ENCODE data around the gene ADGRD1.

ADGRD1 gene

GRCh38 chr12:131093971-131094830, 140.5 kb downstream of the ADGRD1 start:
- no peak for DNase-seq

GRCh38 chr12:131094831-131095805, 141.4 kb downstream of the ADGRD1 start:
- no peak for DNase-seq

- DNase-seq: no peak
These were observed 142.3 kb downstream of the ADGRD1 start for GRCh38 chr12:131095826-131096680.

- DNase-seq: no peak
These were observed 143.0 kb downstream of the ADGRD1 start for GRCh38 chr12:131096681-131097181.

- DNase-seq: no peak
These were observed 143.8 kb downstream of the ADGRD1 start for GRCh38 chr12:131097202-131098177.

GRCh38 chr12:131098178-131098981, 144.7 kb downstream of the ADGRD1 start:
- no peak for DNase-seq

- no peak for DNase-seq
These were observed 146.4 kb downstream of the ADGRD1 start for GRCh38 chr12:131100031-131100674.

- DNase-seq: no peak
These were observed 147.3 kb downstream of the ADGRD1 start for GRCh38 chr12:131101006-131101405.

- DNase-seq: no peak
These were observed 148.2 kb downstream of the ADGRD1 start for GRCh38 chr12:131101703-131102492.

GRCh38 chr12:131102493-131102931, 148.8 kb downstream of the ADGRD1 start:
- no peak for DNase-seq

- no peak for DNase-seq
These were observed 149.4 kb downstream of the ADGRD1 start for GRCh38 chr12:131102991-131103668.

- DNase-seq: no peak
These were observed 150.2 kb downstream of the ADGRD1 start for GRCh38 chr12:131103669-131104462.

GRCh38 chr12:131104463-131105350, 151.0 kb downstream of the ADGRD1 start:
- DNase-seq: peak; percentile 30

- DNase-seq: no peak
These were observed 151.6 kb downstream of the ADGRD1 start for GRCh38 chr12:131105351-131105735.

GRCh38 chr12:131105736-131106348, 152.1 kb downstream of the ADGRD1 start:
- DNase-seq: no peak
